Esophagus squamous epithelium (tissue), 4 donors: ENCODE results near the gene CEBPE.

Source experiments
- CTCF ChIP-seq, 6 experiments: fragments of 450-650 bp in 4 of 6; fragments of 200-600 bp in 2 of 6; sonication (generic) in 2 of 6; IDR thresholded peaks; one replicate each; pipeline ENCODE4 v1.5.1; 2016 to 2019; ENCODE audit warnings: antibody characterized with exemption in 6 of 6, mild to moderate bottlenecking in 4 of 6, moderate library complexity in 4 of 6
- POLR2A ChIP-seq, 4 donors: fragments of 450-650 bp; IDR thresholded peaks; one replicate each; pipeline ENCODE4 v1.6.1; 2017; ENCODE audit warnings: antibody characterized with exemption in 4 of 4, mild to moderate bottlenecking in 4 of 4, moderate library complexity in 3 of 4

GRCh38 chr14:23114120-23114458 lies 5.0 kb downstream of the CEBPE start:
- no peak for TF ChIP-seq POLR2A (IDR thresholded peaks at IDR 0.05)
- TF ChIP-seq CTCF (IDR thresholded peaks at IDR 0.05), result no peak
